ENCODE measurements around the gene TESK2.

DNA sequence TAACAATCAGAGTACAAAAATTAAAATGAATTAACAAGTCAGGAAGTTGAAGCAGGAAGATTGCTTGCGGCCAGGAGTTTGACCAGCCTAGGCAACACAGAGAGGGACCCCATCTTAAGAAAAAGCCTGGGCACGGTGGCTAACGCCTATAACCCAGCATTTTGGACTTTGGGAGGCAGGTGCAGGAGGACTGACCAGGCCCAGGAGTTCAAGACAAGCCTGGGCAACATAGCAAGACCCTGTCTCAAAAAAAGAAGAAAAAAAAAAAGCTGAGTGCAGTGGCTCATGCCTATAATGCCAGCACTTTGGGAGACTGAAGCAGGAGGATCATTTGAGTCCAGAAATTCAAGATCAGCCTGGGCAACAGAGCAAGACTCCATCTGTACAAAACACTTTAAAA is 38.5 kb downstream of the TESK2 start:
- no peak for TF ChIP-seq CTCF (IDR thresholded peaks at IDR 0.05; ENCODE audit: control extremely low read depth in 1 of 3, insufficient read depth in 1 of 3, low read depth in 1 of 3, low read length in 3 of 3)
- no peak for TF ChIP-seq POLR2AphosphoS5 (IDR thresholded peaks at IDR 0.05; ENCODE audit: low read depth, low read length)
- TF ChIP-seq CEBPB (IDR thresholded peaks at IDR 0.05; ENCODE audit: low read depth, low read length), result no peak
- TF ChIP-seq POLR2A (IDR thresholded peaks at IDR 0.05; ENCODE audit: control extremely low read depth in 1 of 2, low read depth in 2 of 2, low read length in 2 of 2), result no peak
- no peak for TF ChIP-seq ATF3 (IDR thresholded peaks at IDR 0.05; ENCODE audit: insufficient read depth, low read depth, low read length)
- no peak for TF ChIP-seq ZNF274 (IDR thresholded peaks at IDR 0.05; ENCODE audit: borderline replicate concordance, extremely low read depth, low read length)
